Small intestine (tissue), 7 donors: ENCODE measurements around the gene NCOA3. TPM values are rescaled to one million over a fixed set of nuclear protein-coding genes. Genes with fewer than 3 reads are reported as not detected.

ENCODE experiments used
- DNase-seq, 2 donors: peaks; one replicate each; pipeline versions ENCODE4 v3.0.0 to v3.0.0-alpha.2; 2013
- FAIRE-seq: peaks from 2 replicates; lab custom pipeline; 2012; peaks lifted over from hg19 to GRCh38; lab: Jason Lieb, UNC
- H3K27ac ChIP-seq, 3 donors: one replicate each; pipeline ENCODE4 v1.5.1; 2013; ENCODE audit warnings: low read length in 2 of 3, mild to moderate bottlenecking in 2 of 3, control low read depth in 1 of 3, inconsistent platforms in 1 of 3, low read depth in 1 of 3, moderate library complexity in 1 of 3
- H3K27me3 ChIP-seq, 3 donors: one replicate each; pipeline ENCODE4 v1.6.1; 2013; ENCODE audit warnings: low read length in 3 of 3, inconsistent platforms in 1 of 3; ENCODE audit not compliant: control insufficient read depth in 3 of 3, insufficient read depth in 3 of 3
- H3K36me3 ChIP-seq, 3 donors: one replicate each; pipeline ENCODE4 v1.6.1; 2013; ENCODE audit warnings: low read length in 3 of 3, inconsistent platforms in 1 of 3, low read depth in 1 of 3, mild to moderate bottlenecking in 1 of 3, moderate library complexity in 1 of 3; ENCODE audit not compliant: control insufficient read depth in 3 of 3, insufficient read depth in 2 of 3
- H3K4me1 ChIP-seq, 3 donors: one replicate each; pipeline ENCODE4 v1.6.1; 2013; ENCODE audit warnings: low read length in 2 of 3, inconsistent platforms in 1 of 3, low read depth in 1 of 3, mild to moderate bottlenecking in 1 of 3, moderate library complexity in 1 of 3; ENCODE audit not compliant: control insufficient read depth in 3 of 3, insufficient read depth in 2 of 3
- H3K4me3 ChIP-seq, 3 donors: one replicate each; pipeline ENCODE4 v1.5.1; 2013; ENCODE audit warnings: low read length in 3 of 3, control low read depth in 1 of 3, inconsistent platforms in 1 of 3, low read depth in 1 of 3, mild to moderate bottlenecking in 1 of 3, moderate library complexity in 1 of 3
- H3K9me3 ChIP-seq, 2 donors: one replicate each; pipeline ENCODE4 v1.6.1; 2013; ENCODE audit warnings: low read depth in 1 of 2, low read length in 1 of 2; ENCODE audit not compliant: control insufficient read depth in 2 of 2, insufficient read depth in 1 of 2
- WGBS, 3 donors: extraction: QIAGEN DNeasy Blood & Tissue Kit; methylation state at CpG; one replicate each; pipeline ENCODE4 v1.1.7; 2013; 5-methylcytosine and 5-hydroxymethylcytosine counted together
- polyA plus RNA-seq, 4 donors: library from polyadenylated mRNA; stranded (reverse) in 3 of 4; unstranded in 1 of 4; fragments of 200-250 nt in 3 of 4; fragments of 120-200 nt in 1 of 4; gene quantifications; one replicate each; pipeline versions ENCODE4 v1.2.1 to v1.2.3, GENCODE V29; 2013
- donor health status: healthy with polysubstance abuse.
- donor health status: control.
- donor health status: control.
- donor health status: Bipolar disorder and iron deficiency.
- donor health status: healthy.

The NCOA3 gene
- polyA plus RNA-seq, 4 donors = 3.4 to 14.9 (median 5.1) TPM

- FAIRE-seq (no peak), DNase-seq (no peak)
- H3K4me1 ChIP-seq = peaks cover 0 to 11% (median 0%) of the 10 kb centered on the region in 3 donors
- no peak overlapping the region for H3K4me3 ChIP-seq
- H3K36me3 ChIP-seq = no peaks in the 10 kb centered on the region
- WGBS, 3 donors = 54 to 82% (median 71%) methylated on average over 2 of the region's 2 CpGs
- H3K9me3 ChIP-seq = no peaks in the 10 kb centered on the region
- no peaks in the 10 kb centered on the region for H3K27me3 ChIP-seq
- no peak overlapping the region for H3K27ac ChIP-seq
These were observed 42.6 kb downstream of the NCOA3 start for GRCh38 chr20:47544240-47544639.

- H3K4me1 ChIP-seq = peaks cover 0 to 11% (median 0%) of the 10 kb centered on the region in 3 donors
- DNase-seq (no peak), FAIRE-seq (no peak)
- H3K27ac ChIP-seq = no peak overlapping the region
- no peaks in the 10 kb centered on the region for H3K9me3 ChIP-seq
- H3K4me3 ChIP-seq = no peak overlapping the region
- no peaks in the 10 kb centered on the region for H3K27me3 ChIP-seq
- peaks cover 0 to 2% (median 2%) of the 10 kb centered on the region in 3 donors for H3K36me3 ChIP-seq
- 79 to 95% (median 91%) methylated on average over 2 of the region's 2 CpGs for WGBS, 3 donors
These were observed 43.2 kb downstream of the NCOA3 start for GRCh38 chr20:47544852-47545251.

- no peaks in the 10 kb centered on the region for H3K9me3 ChIP-seq
- DNase-seq (no peak), FAIRE-seq (no peak)
- no peak overlapping the region for H3K27ac ChIP-seq
- no peaks in the 10 kb centered on the region for H3K27me3 ChIP-seq
- H3K4me3 ChIP-seq = no peak overlapping the region
- WGBS, 3 donors = 91 to 97% (median 97%) methylated on average over 4 of the region's 4 CpGs
- peaks cover 0 to 2% (median 2%) of the 10 kb centered on the region in 3 donors for H3K36me3 ChIP-seq
- peaks cover 0 to 11% (median 0%) of the 10 kb centered on the region in 3 donors for H3K4me1 ChIP-seq
These were observed 43.8 kb downstream of the NCOA3 start for GRCh38 chr20:47545499-47545898.

GRCh38 chr20:47546184-47547033 lies 44.7 kb downstream of the NCOA3 start:
- WGBS, 3 donors = 77 to 89% (median 86%) methylated on average over 12 to 13 of the region's 13 CpGs
- H3K4me1 ChIP-seq = peaks cover 0 to 7% (median 0%) of the 10 kb centered on the region in 3 donors
- H3K27ac ChIP-seq = peak overlapping the region in 1 of 3 donors; percentile 11
- H3K9me3 ChIP-seq = no peaks in the 10 kb centered on the region
- no peaks in the 10 kb centered on the region for H3K27me3 ChIP-seq
- DNase-seq (no peak), FAIRE-seq (no peak)
- H3K36me3 ChIP-seq = peaks cover 0 to 2% (median 2%) of the 10 kb centered on the region in 3 donors
- H3K4me3 ChIP-seq = no peak overlapping the region

GRCh38 chr20:47547034-47547387 lies 45.3 kb downstream of the NCOA3 start:
- no peak for DNase-seq
- H3K27me3 ChIP-seq = no peaks in the 10 kb centered on the region
- H3K4me3 ChIP-seq = no peak overlapping the region
- H3K27ac ChIP-seq = no peak overlapping the region
- FAIRE-seq = no peak
- H3K4me1 ChIP-seq = peaks cover 0 to 6% (median 0%) of the 10 kb centered on the region in 3 donors
- H3K9me3 ChIP-seq = no peaks in the 10 kb centered on the region
- WGBS, 3 donors = 89 to 96% (median 94%) methylated on average over 5 of the region's 5 CpGs
- H3K36me3 ChIP-seq = peaks cover 0 to 2% (median 2%) of the 10 kb centered on the region in 3 donors

- no peaks in the 10 kb centered on the region for H3K4me1 ChIP-seq
- H3K4me3 ChIP-seq = no peak overlapping the region
- DNase-seq = no peak
- H3K9me3 ChIP-seq = no peaks in the 10 kb centered on the region
- FAIRE-seq = no peak
- no peak overlapping the region for H3K27ac ChIP-seq
- no peaks in the 10 kb centered on the region for H3K27me3 ChIP-seq
- H3K36me3 ChIP-seq = peaks cover 0 to 2% (median 2%) of the 10 kb centered on the region in 3 donors
- 94 to 100% (median 95%) methylated on average over 3 of the region's 3 CpGs for WGBS, 3 donors
These were observed 48.0 kb downstream of the NCOA3 start for GRCh38 chr20:47549671-47550070.

GRCh38 chr20:47551222-47551621 lies 49.5 kb downstream of the NCOA3 start:
- FAIRE-seq (no peak), DNase-seq (no peak)
- no peak overlapping the region for H3K27ac ChIP-seq
- no peaks in the 10 kb centered on the region for H3K27me3 ChIP-seq
- no peaks in the 10 kb centered on the region for H3K9me3 ChIP-seq
- 76 to 86% (median 82%) methylated on average over 5 of the region's 5 CpGs for WGBS, 3 donors
- H3K4me3 ChIP-seq = no peak overlapping the region
- H3K4me1 ChIP-seq = no peaks in the 10 kb centered on the region
- peaks cover 0 to 2% (median 2%) of the 10 kb centered on the region in 3 donors for H3K36me3 ChIP-seq

- Histone ChIP-seq H3K27ac (no peak overlapping the region), H3K4me1 (no peaks in the 10 kb centered on the region), H3K36me3 (peaks cover 0 to 2% (median 2%) of the 10 kb centered on the region in 3 donors), H3K4me3 (no peak overlapping the region), H3K27me3 (no peaks in the 10 kb centered on the region), H3K9me3 (no peaks in the 10 kb centered on the region)
- DNase-seq = no peak
- FAIRE-seq = no peak
These were observed 50.2 kb downstream of the NCOA3 start for GRCh38 chr20:47551841-47552240.
